HG03460 (cell line): Measurements from ENCODE around the gene SCO2.
"Not testable (repeated sequence)": the region's sequence is repeated elsewhere in the genome, so short reads cannot be mapped to it uniquely, and the experiment has no call there.

Source experiments
- ATAC-seq: cut with Tn5 transposase; IDR thresholded peaks from one replicate; pipeline ENCODE4 v1.9.1; 2021; ENCODE audit not compliant: unreplicated experiment

The SCO2 gene

GRCh38 chr22:50551160-50551752, 25.9 kb upstream of the SCO2 start:
- ATAC-seq, result no peak

- ATAC-seq, result no peak
These were observed 25.0 kb upstream of the SCO2 start for GRCh38 chr22:50550395-50550794.

GRCh38 chr22:50548921-50549790, 23.8 kb upstream of the SCO2 start:
- no peak for ATAC-seq

GRCh38 chr22:50548040-50548920, 22.9 kb upstream of the SCO2 start:
- no peak for ATAC-seq

GRCh38 chr22:50547263-50547985, 22.0 kb upstream of the SCO2 start:
- ATAC-seq, result no peak

GRCh38 chr22:50546326-50547262, 21.2 kb upstream of the SCO2 start:
- ATAC-seq, result no peak

GRCh38 chr22:50545522-50546325, 20.3 kb upstream of the SCO2 start, which contains the start of gene KLHDC7B:
KLHDC7B (plus strand) TSS chr22:50545899; CDS start chr22:50546244, 345 bp downstream.
- no peak for ATAC-seq

GRCh38 chr22:50544746-50545253, 19.4 kb upstream of the SCO2 start:
- no peak for ATAC-seq

GRCh38 chr22:50544078-50544745, 18.8 kb upstream of the SCO2 start:
- no peak for ATAC-seq

GRCh38 chr22:50542416-50542927, 17.1 kb upstream of the SCO2 start:
- ATAC-seq, result no peak

GRCh38 chr22:50541667-50542026, 16.2 kb upstream of the SCO2 start:
- not testable (repeated sequence) for ATAC-seq

- no peak for ATAC-seq
These were observed 15.0 kb upstream of the SCO2 start for GRCh38 chr22:50540381-50540780.

- ATAC-seq, result no peak
These were observed 12.4 kb upstream of the SCO2 start for GRCh38 chr22:50537765-50538164.

GRCh38 chr22:50536226-50536625, 10.8 kb upstream of the SCO2 start:
- no peak for ATAC-seq

GRCh38 chr22:50535113-50535512, 9.7 kb upstream of the SCO2 start:
- no peak for ATAC-seq

GRCh38 chr22:50533856-50534711, 8.7 kb upstream of the SCO2 start:
- not testable (repeated sequence) for ATAC-seq
